DND-41 (cell line): ENCODE data around the gene URM1.

Source experiments
- ATAC-seq: fragments of 200-7000 bp; cut with Tn5 transposase; 3 replicates; pipeline ENCODE4 v1.9.1; 2021; ENCODE audit warnings: low read depth; ENCODE audit not compliant: insufficient read depth
- DNase-seq: peaks from one replicate; pipeline ENCODE4 v3.0.0-alpha.2; 2020
- H2AFZ ChIP-seq: 2 replicates; pipeline ENCODE4 v1.6.0; 2012; ENCODE audit warnings: low read depth, low read length
- H3K27ac ChIP-seq: 2 replicates; pipeline ENCODE4 v1.5.1; 2012; ENCODE audit warnings: low read length, inconsistent platforms
- H3K27me3 ChIP-seq: fragments of 200-600 bp; sonication (generic); 2 replicates; pipeline ENCODE4 v1.6.0; 2012; ENCODE audit warnings: low read length, mild to moderate bottlenecking, inconsistent platforms; ENCODE audit not compliant: insufficient read depth, poor library complexity
- H3K36me3 ChIP-seq: 2 replicates; pipeline ENCODE4 v1.5.1; 2012; ENCODE audit warnings: low read length, inconsistent platforms; ENCODE audit not compliant: insufficient read depth
- H3K4me1 ChIP-seq: 2 replicates; pipeline ENCODE4 v1.5.1; 2012; ENCODE audit warnings: mild to moderate bottlenecking, low read length; ENCODE audit not compliant: insufficient read depth
- H3K4me2 ChIP-seq: 2 replicates; pipeline ENCODE4 v1.6.0; 2012; ENCODE audit warnings: mild to moderate bottlenecking, moderate library complexity, low read length, inconsistent platforms; ENCODE audit not compliant: insufficient read depth
- H3K4me3 ChIP-seq, 2 experiments: fragments of 200-600 bp in 1 of 2; shearing (Covaris generic) in 1 of 2; 2 replicates each; pipeline ENCODE4 v1.5.1; 2012 to 2016; ENCODE audit warnings: inconsistent platforms in 2 of 2, low read length in 2 of 2, mild to moderate bottlenecking in 2 of 2, low read depth in 1 of 2, moderate library complexity in 1 of 2
- H3K79me2 ChIP-seq: 2 replicates; pipeline ENCODE4 v1.6.0; 2012; ENCODE audit warnings: low read length, inconsistent platforms; ENCODE audit not compliant: insufficient read depth
- H3K9ac ChIP-seq: 2 replicates; pipeline ENCODE4 v1.6.0; 2012; ENCODE audit warnings: low read depth, mild to moderate bottlenecking, inconsistent platforms, low read length, moderate library complexity
- H3K9me3 ChIP-seq: 2 replicates; pipeline ENCODE4 v1.5.1; 2012; ENCODE audit warnings: low read length, moderate library complexity, mild to moderate bottlenecking, inconsistent platforms; ENCODE audit not compliant: insufficient read depth, severe bottlenecking
- H4K20me1 ChIP-seq: 2 replicates; pipeline ENCODE4 v1.6.0; 2012; ENCODE audit warnings: low read length; ENCODE audit not compliant: insufficient read depth
- CTCF ChIP-seq: IDR thresholded peaks from 2 replicates; pipeline ENCODE4 v1.5.1; 2012; ENCODE audit warnings: borderline replicate concordance, low read length, moderate library complexity, mild to moderate bottlenecking; ENCODE audit not compliant: poor library complexity, severe bottlenecking; ENCODE audit errors: extremely low read depth
- EZH2 ChIP-seq: IDR thresholded peaks from 3 replicates; pipeline ENCODE4 v1.6.1; 2012; ENCODE audit warnings: borderline replicate concordance, low read depth, mild to moderate bottlenecking, moderate library complexity, low read length, inconsistent platforms; ENCODE audit not compliant: severe bottlenecking

The URM1 gene

GRCh38 chr9:128370752-128371629, at the start of gene URM1:
Gene URM1, plus strand, starts transcription at chr9:128371374. Its CDS starts 7 bp downstream, at chr9:128371381.
- TF ChIP-seq CTCF (peak; percentile 18), EZH2 (no peak)
- peak; percentile 93 for ATAC-seq
- no peaks in the 10 kb centered on the region for H3K9me3 ChIP-seq
- H3K27ac ChIP-seq = peak within 1 kb of the TSS; percentile 85
- H3K36me3 ChIP-seq = peaks cover 12% of the 10 kb centered on the region
- peak within 1 kb of the TSS; percentile 81 to 97 for H3K4me3 ChIP-seq
- peak; percentile 96 for DNase-seq
- peak within 1 kb of the TSS; percentile 82 for H2AFZ ChIP-seq
- no peaks in the 10 kb centered on the region for H3K27me3 ChIP-seq
- H3K4me1 ChIP-seq = peaks cover 27% of the 10 kb centered on the region
- H4K20me1 ChIP-seq = peaks cover 19% of the 10 kb centered on the region; the same call in 1 of the 2 replicates
- H3K79me2 ChIP-seq = peaks cover 55% of the 10 kb centered on the region
- peak within 1 kb of the TSS; percentile 65 for H3K9ac ChIP-seq
- H3K4me2 ChIP-seq = peak within 1 kb of the TSS; percentile 97

GRCh38 chr9:128321879-128322403, 49.2 kb upstream of the URM1 start:
- H3K4me3 ChIP-seq = peak overlapping the region; percentile 74 to 80; a peak in 3 of 4 replicates
- ATAC-seq (peak; percentile 8; the same call in 1 of the 3 replicates), DNase-seq (no peak)
- TF ChIP-seq CTCF = no peak
- H3K79me2 ChIP-seq = peaks cover 43% of the 10 kb centered on the region
- peaks cover 26% of the 10 kb centered on the region for H3K4me1 ChIP-seq
- H3K27me3 ChIP-seq = no peaks in the 10 kb centered on the region
- peak overlapping the region; percentile 95 for H3K27ac ChIP-seq
- H3K9me3 ChIP-seq = no peaks in the 10 kb centered on the region
- peak overlapping the region; percentile 68 for H3K4me2 ChIP-seq
- H3K36me3 ChIP-seq = peaks cover 27% of the 10 kb centered on the region
- H4K20me1 ChIP-seq = no peaks in the 10 kb centered on the region; the same call in 1 of the 2 replicates
- H2AFZ ChIP-seq = peak overlapping the region; percentile 82
- H3K9ac ChIP-seq = peak overlapping the region; percentile 57

- H3K4me3 ChIP-seq = peak within 1 kb of the TSS; percentile 74 to 80
- peaks cover 43% of the 10 kb centered on the region for H3K79me2 ChIP-seq
- peak within 1 kb of the TSS; percentile 68 for H3K4me2 ChIP-seq
- DNase-seq (peak; percentile 93), ATAC-seq (peak; percentile 90)
- peaks cover 26% of the 10 kb centered on the region for H3K4me1 ChIP-seq
- H4K20me1 ChIP-seq = no peaks in the 10 kb centered on the region; the same call in 1 of the 2 replicates
- peaks cover 23% of the 10 kb centered on the region for H3K36me3 ChIP-seq
- TF ChIP-seq CTCF (no peak), EZH2 (no peak)
- no peaks in the 10 kb centered on the region for H3K9me3 ChIP-seq
- H3K27me3 ChIP-seq = no peaks in the 10 kb centered on the region
- peak within 1 kb of the TSS; percentile 57 for H3K9ac ChIP-seq
- H2AFZ ChIP-seq = peak within 1 kb of the TSS; percentile 94
- H3K27ac ChIP-seq = peak within 1 kb of the TSS; percentile 95
Measured at GRCh38 chr9:128322404-128323211, 48.6 kb upstream of the URM1 start, which contains the start of the genes COQ4 and TRUB2. Gene COQ4, plus strand, starts transcription at chr9:128322839. Its CDS starts 20 bp downstream, at chr9:128322859. Gene TRUB2, minus strand, starts transcription at chr9:128322447. Its CDS starts 39 bp downstream, at chr9:128322408.
